ENCODE results near the gene ARSJ.

ARSJ gene

DNA sequence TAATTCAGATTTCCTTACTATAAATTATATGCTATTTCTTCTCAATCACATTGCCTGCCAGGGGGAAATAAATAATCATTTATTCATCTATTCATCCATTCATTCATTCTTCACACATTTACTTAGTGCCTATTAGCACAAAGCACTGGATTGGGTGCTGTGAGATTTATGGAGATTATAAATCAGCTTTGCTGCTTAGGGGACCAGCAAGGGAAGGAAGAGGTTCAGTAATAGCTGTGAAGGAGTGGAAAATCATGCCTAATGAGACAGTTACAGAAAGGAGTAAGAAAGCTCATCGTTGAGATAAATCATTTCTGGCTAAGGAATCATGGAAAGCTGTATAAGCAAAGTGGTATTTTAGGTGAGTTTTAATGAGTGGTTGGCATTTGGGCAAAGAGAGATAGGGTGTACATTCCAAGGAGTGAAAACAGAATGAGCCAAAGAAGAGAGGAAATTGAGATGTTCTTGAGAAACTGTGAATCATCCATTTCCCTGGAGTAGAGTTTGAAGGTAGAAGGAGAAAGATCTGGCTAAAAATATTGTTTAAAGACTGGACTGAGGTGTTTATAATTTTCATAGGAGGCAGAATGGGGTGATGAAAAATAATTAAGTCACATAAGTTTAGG, 9.6 kb downstream of the ARSJ start:
- DNase-seq, result no peak
- TF ChIP-seq, protein P1, sequence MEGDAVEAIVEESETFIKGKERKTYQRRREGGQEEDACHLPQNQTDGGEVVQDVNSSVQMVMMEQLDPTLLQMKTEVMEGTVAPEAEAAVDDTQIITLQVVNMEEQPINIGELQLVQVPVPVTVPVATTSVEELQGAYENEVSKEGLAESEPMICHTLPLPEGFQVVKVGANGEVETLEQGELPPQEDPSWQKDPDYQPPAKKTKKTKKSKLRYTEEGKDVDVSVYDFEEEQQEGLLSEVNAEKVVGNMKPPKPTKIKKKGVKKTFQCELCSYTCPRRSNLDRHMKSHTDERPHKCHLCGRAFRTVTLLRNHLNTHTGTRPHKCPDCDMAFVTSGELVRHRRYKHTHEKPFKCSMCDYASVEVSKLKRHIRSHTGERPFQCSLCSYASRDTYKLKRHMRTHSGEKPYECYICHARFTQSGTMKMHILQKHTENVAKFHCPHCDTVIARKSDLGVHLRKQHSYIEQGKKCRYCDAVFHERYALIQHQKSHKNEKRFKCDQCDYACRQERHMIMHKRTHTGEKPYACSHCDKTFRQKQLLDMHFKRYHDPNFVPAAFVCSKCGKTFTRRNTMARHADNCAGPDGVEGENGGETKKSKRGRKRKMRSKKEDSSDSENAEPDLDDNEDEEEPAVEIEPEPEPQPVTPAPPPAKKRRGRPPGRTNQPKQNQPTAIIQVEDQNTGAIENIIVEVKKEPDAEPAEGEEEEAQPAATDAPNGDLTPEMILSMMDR (IDR thresholded peaks at IDR 0.05; ENCODE audit: low read length), result no peak
- TF ChIP-seq EZH2phosphoT487 (IDR thresholded peaks at IDR 0.05; ENCODE audit: low read length) (no peak), EZH2 (optimal IDR thresholded peaks at IDR 0.05; ENCODE audit: low read depth, low read length) (no peak)
- no peaks in the 10 kb centered on the region for H3K9me3 ChIP-seq (replicated peaks; ENCODE audit: insufficient read depth, low read length)
- no peak overlapping the region for H3K9ac ChIP-seq (ENCODE audit: low read length)
- H3K4me3 ChIP-seq (ENCODE audit: low read length), result no peak overlapping the region
- H2AFZ ChIP-seq (ENCODE audit: low read length), result no peak overlapping the region
- H3K27me3 ChIP-seq (replicated peaks; ENCODE audit: insufficient read depth, low read length), result no peaks in the 10 kb centered on the region
- H3K9me2 ChIP-seq (replicated peaks; ENCODE audit: insufficient read depth, low read length), result no peaks in the 10 kb centered on the region
- no peak overlapping the region for H3K4me2 ChIP-seq (ENCODE audit: low read depth, low read length)
- H3K27ac ChIP-seq (ENCODE audit: low read length), result no peak overlapping the region
- H3K36me3 ChIP-seq (replicated peaks; ENCODE audit: insufficient read depth, low read length), result no peaks in the 10 kb centered on the region
- no peaks in the 10 kb centered on the region for H4K20me1 ChIP-seq (ENCODE audit: insufficient read depth, low read length)
- H3K79me2 ChIP-seq (ENCODE audit: low read length), result no peaks in the 10 kb centered on the region
- no peaks in the 10 kb centered on the region for H3F3A ChIP-seq (ENCODE audit: insufficient read depth, low read length)
- no peaks in the 10 kb centered on the region for H3K4me1 ChIP-seq (ENCODE audit: low read length)

DNA sequence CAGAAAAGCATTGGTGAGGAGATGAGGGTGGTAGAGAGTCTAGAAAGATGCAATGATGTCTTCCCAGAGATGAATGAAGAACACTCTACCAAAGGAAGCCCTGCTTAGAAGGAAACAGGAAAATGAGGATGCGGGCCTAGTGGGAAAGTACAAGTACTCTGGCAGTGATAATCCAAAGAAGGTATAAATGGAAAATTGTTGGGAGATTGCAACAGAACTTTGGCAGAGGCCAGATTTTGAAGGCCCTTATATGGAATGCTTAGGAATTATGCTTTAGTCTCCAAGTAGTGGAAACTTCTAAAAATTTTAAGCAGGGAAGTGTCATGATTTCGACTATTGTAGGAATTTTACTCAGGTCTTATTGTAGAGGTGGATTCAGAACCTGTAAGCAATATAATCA, 11.0 kb downstream of the ARSJ start:
- Histone ChIP-seq H3K36me3 (replicated peaks; ENCODE audit: insufficient read depth, low read length) (no peaks in the 10 kb centered on the region), H3K4me1 (ENCODE audit: low read length) (no peaks in the 10 kb centered on the region), H3K9ac (ENCODE audit: low read length) (no peak overlapping the region), H3K4me2 (ENCODE audit: low read depth, low read length) (no peak overlapping the region), H3F3A (ENCODE audit: insufficient read depth, low read length) (no peaks in the 10 kb centered on the region), H3K9me3 (replicated peaks; ENCODE audit: insufficient read depth, low read length) (no peaks in the 10 kb centered on the region), H3K27ac (ENCODE audit: low read length) (no peak overlapping the region), H4K20me1 (ENCODE audit: insufficient read depth, low read length) (no peaks in the 10 kb centered on the region), H3K4me3 (ENCODE audit: low read length) (no peak overlapping the region), H2AFZ (ENCODE audit: low read length) (no peak overlapping the region), H3K27me3 (replicated peaks; ENCODE audit: insufficient read depth, low read length) (no peaks in the 10 kb centered on the region), H3K9me2 (replicated peaks; ENCODE audit: insufficient read depth, low read length) (no peaks in the 10 kb centered on the region), H3K79me2 (ENCODE audit: low read length) (no peaks in the 10 kb centered on the region)
- DNase-seq, result no peak
- TF ChIP-seq EZH2phosphoT487 (IDR thresholded peaks at IDR 0.05; ENCODE audit: low read length), result no peak
- TF ChIP-seq, protein P1 (IDR thresholded peaks at IDR 0.05; ENCODE audit: low read length), result no peak
- TF ChIP-seq EZH2 (optimal IDR thresholded peaks at IDR 0.05; ENCODE audit: low read depth, low read length), result no peak

DNA sequence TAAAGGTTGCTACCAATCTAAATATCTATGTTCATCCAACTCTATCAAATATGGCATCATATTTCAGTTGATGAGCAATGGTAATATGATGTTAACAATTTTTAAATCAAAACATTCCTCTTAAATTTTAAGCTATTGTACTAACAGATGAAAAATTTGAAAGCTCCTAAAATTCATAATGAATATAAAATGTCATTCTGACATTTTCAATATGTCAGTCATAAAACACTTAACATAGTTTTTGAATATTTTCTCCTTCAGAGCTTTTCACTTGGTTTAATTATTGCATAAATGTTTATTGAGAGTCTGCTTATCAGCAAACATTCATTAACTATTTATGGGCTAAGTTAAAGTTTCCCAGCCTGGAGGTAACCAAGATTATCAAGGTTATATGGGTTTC, 11.8 kb downstream of the ARSJ start:
- no peak overlapping the region for H3K9ac ChIP-seq (ENCODE audit: low read length)
- TF ChIP-seq, protein P1 (IDR thresholded peaks at IDR 0.05; ENCODE audit: low read length), result no peak
- TF ChIP-seq EZH2phosphoT487 (IDR thresholded peaks at IDR 0.05; ENCODE audit: low read length), result no peak
- TF ChIP-seq EZH2 (optimal IDR thresholded peaks at IDR 0.05; ENCODE audit: low read depth, low read length), result no peak
- H3K9me3 ChIP-seq (replicated peaks; ENCODE audit: insufficient read depth, low read length), result no peaks in the 10 kb centered on the region
- no peaks in the 10 kb centered on the region for H3K4me1 ChIP-seq (ENCODE audit: low read length)
- H3K4me2 ChIP-seq (ENCODE audit: low read depth, low read length), result no peak overlapping the region
- DNase-seq, result no peak
- H4K20me1 ChIP-seq (ENCODE audit: insufficient read depth, low read length), result no peaks in the 10 kb centered on the region
- H3F3A ChIP-seq (ENCODE audit: insufficient read depth, low read length), result no peaks in the 10 kb centered on the region
- no peaks in the 10 kb centered on the region for H3K79me2 ChIP-seq (ENCODE audit: low read length)
- H3K36me3 ChIP-seq (replicated peaks; ENCODE audit: insufficient read depth, low read length), result no peaks in the 10 kb centered on the region
- H3K4me3 ChIP-seq (ENCODE audit: low read length), result no peak overlapping the region
- no peaks in the 10 kb centered on the region for H3K27me3 ChIP-seq (replicated peaks; ENCODE audit: insufficient read depth, low read length)
- H3K9me2 ChIP-seq (replicated peaks; ENCODE audit: insufficient read depth, low read length), result no peaks in the 10 kb centered on the region
- no peak overlapping the region for H2AFZ ChIP-seq (ENCODE audit: low read length)
- H3K27ac ChIP-seq (ENCODE audit: low read length), result no peak overlapping the region
